SK-N-SH (cell line): ENCODE results near the gene MRTFB.

Experiments used
- CTCF ChIP-seq: fragments of 200-600 bp; sonication (generic); IDR thresholded peaks from 2 replicates; pipeline ENCODE4 v1.6.1; 2017; ENCODE audit warnings: antibody characterized with exemption, mild to moderate bottlenecking, moderate library complexity
- IRF3 ChIP-seq: fragments of 150-350 bp; IDR thresholded peaks from 2 replicates; pipeline ENCODE4 v1.6.1; 2016; ENCODE audit warnings: mild to moderate bottlenecking, low read depth, low read length
- JUND ChIP-seq: IDR thresholded peaks from 2 replicates; pipeline ENCODE4 v1.4.0; 2012
- TAF1 ChIP-seq: IDR thresholded peaks from 2 replicates; pipeline ENCODE4 v1.6.1; 2012; ENCODE audit warnings: low read depth, mild to moderate bottlenecking, low read length, moderate library complexity, borderline replicate concordance

DNA sequence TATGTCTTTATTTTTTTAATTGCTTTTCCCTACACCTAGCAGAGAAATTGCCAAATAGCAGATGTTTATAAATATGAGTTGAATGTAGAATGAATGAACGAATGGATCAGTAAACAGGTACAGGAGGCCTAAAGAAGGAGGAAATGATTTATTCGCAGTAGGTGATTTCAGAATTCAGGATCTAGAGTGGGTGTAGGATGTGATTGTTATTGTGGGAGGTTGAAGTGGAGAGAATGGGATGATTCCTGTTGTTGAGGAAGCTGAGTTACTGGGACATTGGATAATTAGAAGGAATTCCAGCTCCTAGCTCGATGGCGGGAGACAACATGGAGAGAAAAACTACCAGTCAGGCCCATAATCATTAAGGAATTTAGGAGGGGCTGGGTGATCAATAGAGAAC is 42.2 kb downstream of the MRTFB start:
- TF ChIP-seq CTCF: no peak
- TF ChIP-seq TAF1: no peak
- no peak for TF ChIP-seq IRF3
- TF ChIP-seq JUND: no peak
